Stimulated activated CD4-positive, alpha-beta T cell treated with anti-CD3 and anti-CD28 coated beads, TNF-alpha, amount 100 ng/mL, for 24 hours (primary cell): Measurements from ENCODE around the gene LAMA2.

ENCODE experiments used
- DNase-seq, 3 experiments: peaks; one replicate each; pipeline ENCODE4 v3.0.0-alpha.2; 2020; ENCODE audit warnings: low read depth in 3 of 3

Gene LAMA2

GRCh38 chr6:129209355-129209754 lies 326.4 kb downstream of the LAMA2 start:
- DNase-seq = no peak

- no peak for DNase-seq
These were observed 327.7 kb downstream of the LAMA2 start for GRCh38 chr6:129210684-129211083.

GRCh38 chr6:129211626-129212025 lies 328.7 kb downstream of the LAMA2 start:
- DNase-seq = no peak

- no peak for DNase-seq
These were observed 329.1 kb downstream of the LAMA2 start for GRCh38 chr6:129212081-129212480.

GRCh38 chr6:129215246-129215645 lies 332.3 kb downstream of the LAMA2 start:
- no peak for DNase-seq

DNA sequence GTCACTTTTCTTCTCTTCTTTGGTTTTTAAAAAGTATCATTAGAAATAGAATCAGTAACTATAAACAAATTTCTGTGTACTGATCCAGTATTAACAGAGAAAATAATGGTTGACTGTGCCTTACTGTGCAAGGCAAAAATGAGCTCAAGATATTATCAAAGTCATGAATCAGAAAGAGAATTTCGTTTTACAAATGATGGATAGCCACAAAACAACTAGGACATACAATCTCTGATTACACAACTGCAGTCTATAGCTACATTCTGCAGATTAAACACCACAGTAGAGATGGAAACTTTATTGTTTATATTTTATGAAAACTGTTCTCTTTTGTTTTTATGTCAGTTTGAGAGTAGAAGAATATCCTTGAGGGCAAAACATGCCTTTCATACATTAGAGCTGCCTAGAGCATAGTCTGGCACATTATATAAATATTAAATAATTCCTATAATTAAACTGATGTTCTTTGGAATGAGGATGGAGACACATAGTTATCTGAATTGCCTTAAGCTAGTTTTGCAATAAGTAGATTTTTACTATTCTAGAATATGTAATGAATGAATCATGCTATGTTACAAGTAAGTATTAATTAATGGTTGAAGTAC lies 333.1 kb downstream of the LAMA2 start:
- no peak for DNase-seq

- DNase-seq = no peak
These were observed 334.8 kb downstream of the LAMA2 start for GRCh38 chr6:129217701-129218100.

- no peak for DNase-seq
These were observed 350.7 kb downstream of the LAMA2 start for GRCh38 chr6:129233458-129234134.

GRCh38 chr6:129235167-129236000 lies 352.4 kb downstream of the LAMA2 start:
- no peak for DNase-seq

- no peak for DNase-seq
These were observed 353.1 kb downstream of the LAMA2 start for GRCh38 chr6:129236001-129236517.

DNA sequence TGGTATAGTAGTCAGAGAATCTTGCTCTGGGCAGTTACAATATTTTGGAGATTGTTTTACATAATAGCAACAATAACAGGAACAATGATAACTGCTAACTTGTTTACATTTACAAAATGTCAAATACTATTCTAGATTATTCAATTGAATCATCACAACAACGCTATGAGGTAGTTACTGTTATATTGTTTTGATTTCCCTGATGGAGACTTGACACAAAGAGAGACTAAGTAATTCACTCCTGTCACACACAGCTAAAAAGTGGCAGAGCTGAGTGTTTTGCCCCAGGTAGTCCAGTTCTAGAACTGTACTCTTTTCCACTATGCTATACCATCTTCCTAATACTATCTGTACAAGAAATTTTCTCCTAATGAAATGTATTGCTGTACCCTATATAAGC lies 356.1 kb downstream of the LAMA2 start:
- DNase-seq = no peak

- no peak for DNase-seq
These were observed 357.0 kb downstream of the LAMA2 start for GRCh38 chr6:129239825-129240491.

DNA sequence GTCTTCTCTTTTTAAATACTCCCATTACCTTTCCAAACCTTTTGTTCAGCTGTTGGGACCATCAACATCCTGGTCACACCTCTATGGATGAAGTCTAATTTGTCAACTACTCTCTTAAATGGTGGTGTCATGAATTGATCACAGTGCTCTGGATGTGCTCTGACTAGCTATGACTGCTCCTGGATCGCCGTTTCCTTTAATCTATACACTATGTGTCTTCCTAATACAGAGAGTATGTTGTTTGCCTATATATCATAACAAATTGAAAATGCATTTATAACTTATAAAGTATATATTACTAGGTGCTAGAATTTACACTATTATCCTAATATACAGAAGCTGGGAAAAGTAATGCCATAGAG lies 357.5 kb downstream of the LAMA2 start:
- DNase-seq = no peak

DNA sequence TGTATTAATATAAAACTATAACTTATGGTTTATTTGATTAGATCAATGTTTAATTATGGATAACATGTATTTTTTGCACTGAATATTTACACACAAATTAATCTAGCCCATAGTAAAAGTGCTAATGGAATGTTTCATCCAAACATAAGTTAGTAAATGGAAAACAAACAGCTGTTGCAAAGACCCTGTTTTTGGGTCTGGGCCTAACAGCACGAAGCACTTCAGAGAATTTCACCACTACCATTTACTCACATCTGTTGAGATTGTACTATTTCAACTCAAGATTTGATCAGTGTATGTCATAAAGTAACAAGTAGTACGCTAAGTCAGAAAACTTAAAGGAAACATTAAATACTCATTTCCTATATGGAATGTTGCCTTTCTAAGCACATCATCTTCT lies 359.6 kb downstream of the LAMA2 start:
- DNase-seq = no peak

DNA sequence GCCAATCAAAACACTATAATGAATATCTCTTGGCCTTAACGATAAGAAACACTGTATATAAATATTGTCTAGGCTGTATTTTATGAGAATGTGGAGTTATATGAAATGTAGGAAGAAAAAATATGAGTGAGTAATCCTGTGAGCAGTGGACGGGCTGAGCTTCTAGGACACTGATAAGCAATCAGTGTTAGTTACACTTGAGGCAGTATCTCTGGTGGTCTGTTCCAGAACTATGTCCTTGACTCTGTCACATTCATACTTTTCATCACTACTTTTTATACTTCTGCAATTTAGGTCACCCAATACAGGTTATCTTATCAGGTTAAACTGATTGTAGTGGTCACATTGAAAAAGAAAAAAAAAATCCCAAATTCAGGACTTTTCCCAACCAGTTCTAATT lies 360.4 kb downstream of the LAMA2 start:
- no peak for DNase-seq

- DNase-seq = no peak
These were observed 366.0 kb downstream of the LAMA2 start for GRCh38 chr6:129248946-129249345.

DNA sequence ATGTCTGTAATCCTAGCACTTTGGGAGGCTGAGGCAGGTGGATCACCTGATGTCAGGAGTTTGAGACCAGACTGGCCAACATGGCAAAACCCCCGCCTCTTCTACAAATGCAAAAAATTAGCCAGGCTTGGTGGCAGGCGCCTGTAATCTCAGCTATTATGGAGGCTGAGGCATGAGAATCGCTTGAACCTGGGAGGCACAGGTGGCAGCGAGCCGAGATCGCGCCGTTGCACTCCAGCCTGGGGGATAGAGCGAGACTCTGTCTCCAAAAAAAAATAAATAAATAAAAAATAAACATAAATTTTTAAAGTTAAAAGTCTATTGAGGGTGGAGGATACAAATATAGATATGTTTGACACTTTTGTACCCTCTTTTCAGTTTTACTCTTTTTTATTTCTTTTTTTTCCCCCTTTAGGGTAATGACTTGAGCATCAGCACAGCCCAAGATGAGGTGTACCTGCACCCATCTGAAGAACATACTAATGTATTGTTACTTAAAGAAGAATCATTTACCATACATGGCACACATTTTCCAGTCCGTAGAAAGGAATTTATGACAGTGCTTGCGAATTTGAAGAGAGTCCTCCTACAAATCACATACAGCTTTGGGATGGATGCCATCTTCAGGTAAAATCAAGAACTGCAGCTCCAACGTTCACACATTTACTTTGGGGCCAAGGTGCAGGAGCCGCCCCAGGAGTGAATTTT lies 368.9 kb downstream of the LAMA2 start:
- peak; percentile 19 to 43 (median 28) for DNase-seq

DNA sequence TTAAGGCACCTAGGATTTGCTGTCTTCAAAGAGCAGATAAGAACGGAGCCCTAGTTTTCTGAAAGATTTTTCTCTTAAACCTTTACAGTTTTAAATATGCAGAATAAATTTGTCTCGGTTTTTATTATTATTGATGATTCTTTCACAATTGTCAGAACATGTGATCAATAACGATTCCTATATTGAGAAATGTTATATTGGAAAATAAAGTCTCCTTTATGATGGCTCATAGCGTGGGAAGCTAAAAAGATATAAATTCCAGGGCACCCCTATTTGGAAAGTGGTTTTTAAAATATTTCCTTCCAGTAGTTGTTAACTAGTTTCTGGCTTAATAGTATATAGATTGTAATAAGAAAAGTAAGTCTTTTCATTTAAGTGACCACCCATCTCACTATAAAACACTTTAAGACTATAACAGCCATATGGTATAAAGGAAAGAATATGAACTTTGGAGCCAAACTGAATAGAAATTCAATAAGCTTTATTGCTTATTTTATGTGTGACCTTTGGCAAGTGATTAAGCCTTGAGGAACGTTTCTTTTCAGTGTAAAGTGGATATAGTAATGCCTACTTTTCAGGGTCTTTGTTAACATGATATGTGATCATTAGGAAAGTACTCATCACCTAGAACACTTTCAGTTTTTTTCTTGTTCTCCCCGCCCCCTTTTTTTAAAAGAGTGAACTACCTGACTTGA lies 369.6 kb downstream of the LAMA2 start:
- DNase-seq = no peak

- no peak for DNase-seq
These were observed 370.3 kb downstream of the LAMA2 start for GRCh38 chr6:129253242-129253641.

DNA sequence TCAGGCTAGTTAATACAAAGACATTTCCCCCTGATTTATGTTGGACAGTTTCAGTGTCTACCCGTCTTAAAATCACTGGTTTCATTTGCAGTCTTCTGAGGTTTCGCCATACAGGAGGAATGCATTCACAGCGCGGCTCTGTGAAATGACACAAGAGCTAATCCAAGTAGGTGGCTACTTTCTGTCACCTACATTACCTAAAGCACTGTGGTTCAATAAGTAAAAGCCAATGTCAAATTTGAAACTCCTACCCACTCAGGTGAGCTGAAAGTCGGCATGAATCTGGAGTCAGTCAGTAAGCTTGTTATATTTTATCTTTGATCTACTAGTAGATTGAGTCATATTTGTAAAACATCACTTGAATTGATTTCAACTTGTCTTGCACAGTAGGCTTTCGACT lies 370.8 kb downstream of the LAMA2 start:
- DNase-seq = no peak

DNA sequence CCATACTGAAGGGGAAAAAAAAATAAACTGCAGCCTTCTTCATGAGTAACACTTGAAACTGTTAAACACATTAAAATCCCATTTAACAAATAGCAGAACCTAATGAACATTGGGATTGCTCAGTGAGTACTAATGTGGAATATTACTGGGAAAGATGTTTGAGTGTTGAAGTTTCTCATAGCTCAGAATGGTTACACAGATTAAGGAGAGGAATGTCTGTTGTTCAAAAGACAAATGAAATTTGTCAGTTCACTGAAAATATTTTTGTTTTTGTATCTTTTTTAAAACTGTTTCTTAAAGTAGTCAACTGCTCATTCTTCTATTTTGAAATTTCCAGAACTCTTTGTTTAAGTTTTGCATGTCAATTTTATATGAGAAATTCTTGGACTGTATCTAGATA lies 374.3 kb downstream of the LAMA2 start:
- DNase-seq = no peak
